Measurements from ENCODE around the gene MICAL2.

The MICAL2 gene

DNA sequence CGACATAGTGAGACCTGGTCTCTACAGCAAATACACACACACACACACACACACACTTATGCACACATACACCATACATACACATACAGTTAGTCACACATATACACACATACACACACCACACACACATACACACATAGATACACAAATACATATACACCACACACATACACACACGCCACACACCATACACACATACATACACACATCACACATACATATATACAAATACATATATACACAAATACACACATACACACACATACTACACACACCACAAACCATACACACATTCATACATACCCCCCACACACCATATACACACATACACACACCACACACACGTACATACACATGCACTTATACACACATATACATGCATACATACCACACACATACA lies 57.7 kb downstream of the MICAL2 start:
- Histone ChIP-seq H3K4me2 (ENCODE audit: low read length) (no peak overlapping the region), H3K27ac (no peak overlapping the region), H3K27me3 (ENCODE audit: control insufficient read depth, insufficient read depth, low read length) (no peaks in the 10 kb centered on the region), H3K9me3 (ENCODE audit: control insufficient read depth, low read length) (no peaks in the 10 kb centered on the region), H3K79me2 (no peaks in the 10 kb centered on the region), H2AFZ (no peak overlapping the region), H3K9ac (no peak overlapping the region), H3K4me1 (no peaks in the 10 kb centered on the region), H3K4me3 (ENCODE audit: low read depth, low read length) (no peak overlapping the region), H3K36me3 (ENCODE audit: control insufficient read depth, insufficient read depth, low read length) (no peaks in the 10 kb centered on the region)
- TF ChIP-seq, protein P1, sequence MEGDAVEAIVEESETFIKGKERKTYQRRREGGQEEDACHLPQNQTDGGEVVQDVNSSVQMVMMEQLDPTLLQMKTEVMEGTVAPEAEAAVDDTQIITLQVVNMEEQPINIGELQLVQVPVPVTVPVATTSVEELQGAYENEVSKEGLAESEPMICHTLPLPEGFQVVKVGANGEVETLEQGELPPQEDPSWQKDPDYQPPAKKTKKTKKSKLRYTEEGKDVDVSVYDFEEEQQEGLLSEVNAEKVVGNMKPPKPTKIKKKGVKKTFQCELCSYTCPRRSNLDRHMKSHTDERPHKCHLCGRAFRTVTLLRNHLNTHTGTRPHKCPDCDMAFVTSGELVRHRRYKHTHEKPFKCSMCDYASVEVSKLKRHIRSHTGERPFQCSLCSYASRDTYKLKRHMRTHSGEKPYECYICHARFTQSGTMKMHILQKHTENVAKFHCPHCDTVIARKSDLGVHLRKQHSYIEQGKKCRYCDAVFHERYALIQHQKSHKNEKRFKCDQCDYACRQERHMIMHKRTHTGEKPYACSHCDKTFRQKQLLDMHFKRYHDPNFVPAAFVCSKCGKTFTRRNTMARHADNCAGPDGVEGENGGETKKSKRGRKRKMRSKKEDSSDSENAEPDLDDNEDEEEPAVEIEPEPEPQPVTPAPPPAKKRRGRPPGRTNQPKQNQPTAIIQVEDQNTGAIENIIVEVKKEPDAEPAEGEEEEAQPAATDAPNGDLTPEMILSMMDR (IDR thresholded peaks at IDR 0.05) = no peak

DNA sequence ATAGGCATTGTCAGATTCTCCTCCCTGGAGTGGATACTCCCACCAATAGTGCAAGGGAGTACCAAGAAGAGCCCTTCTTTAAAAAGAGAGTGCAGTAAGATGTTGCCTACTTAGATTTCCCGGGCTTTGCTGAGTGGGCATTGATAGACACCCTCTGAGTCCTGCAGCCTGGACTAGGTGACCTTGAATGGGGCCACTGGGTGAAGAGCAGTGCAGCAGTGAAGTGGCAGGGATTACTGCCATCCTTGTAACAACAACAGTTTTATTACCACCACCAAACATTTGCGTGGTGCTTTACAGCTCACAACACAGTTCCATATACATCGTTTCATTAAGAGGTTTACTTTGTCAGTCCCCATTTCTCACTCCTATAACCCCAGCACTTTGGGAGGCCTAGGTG lies 59.4 kb downstream of the MICAL2 start:
- no peak overlapping the region for H3K27ac ChIP-seq
- no peaks in the 10 kb centered on the region for H3K4me1 ChIP-seq
- no peak overlapping the region for H3K4me3 ChIP-seq (ENCODE audit: low read depth, low read length)
- TF ChIP-seq, protein P1 (IDR thresholded peaks at IDR 0.05) = no peak
- no peak overlapping the region for H2AFZ ChIP-seq
- H3K9me3 ChIP-seq (ENCODE audit: control insufficient read depth, low read length) = no peaks in the 10 kb centered on the region
- no peak overlapping the region for H3K9ac ChIP-seq
- H3K36me3 ChIP-seq (ENCODE audit: control insufficient read depth, insufficient read depth, low read length) = no peaks in the 10 kb centered on the region
- no peaks in the 10 kb centered on the region for H3K27me3 ChIP-seq (ENCODE audit: control insufficient read depth, insufficient read depth, low read length)
- no peak overlapping the region for H3K4me2 ChIP-seq (ENCODE audit: low read length)
- no peaks in the 10 kb centered on the region for H3K79me2 ChIP-seq

GRCh38 chr11:12170501-12170900 lies 60.1 kb downstream of the MICAL2 start:
- Histone ChIP-seq H3K27me3 (ENCODE audit: control insufficient read depth, insufficient read depth, low read length) (no peaks in the 10 kb centered on the region), H3K36me3 (ENCODE audit: control insufficient read depth, insufficient read depth, low read length) (no peaks in the 10 kb centered on the region), H3K79me2 (no peaks in the 10 kb centered on the region), H3K4me2 (ENCODE audit: low read length) (no peak overlapping the region), H3K4me1 (no peaks in the 10 kb centered on the region), H3K9ac (no peak overlapping the region), H3K9me3 (ENCODE audit: control insufficient read depth, low read length) (no peaks in the 10 kb centered on the region), H3K4me3 (ENCODE audit: low read depth, low read length) (no peak overlapping the region), H3K27ac (no peak overlapping the region), H2AFZ (no peak overlapping the region)
- TF ChIP-seq, protein P1 (IDR thresholded peaks at IDR 0.05) = no peak

GRCh38 chr11:12170984-12171383 lies 60.6 kb downstream of the MICAL2 start:
- Histone ChIP-seq H3K27ac (no peak overlapping the region), H2AFZ (no peak overlapping the region), H3K36me3 (ENCODE audit: control insufficient read depth, insufficient read depth, low read length) (no peaks in the 10 kb centered on the region), H3K9me3 (ENCODE audit: control insufficient read depth, low read length) (no peaks in the 10 kb centered on the region), H3K4me3 (ENCODE audit: low read depth, low read length) (no peak overlapping the region), H3K4me1 (no peaks in the 10 kb centered on the region), H3K9ac (no peak overlapping the region), H3K79me2 (no peaks in the 10 kb centered on the region), H3K27me3 (ENCODE audit: control insufficient read depth, insufficient read depth, low read length) (no peaks in the 10 kb centered on the region), H3K4me2 (ENCODE audit: low read length) (no peak overlapping the region)
- TF ChIP-seq, protein P1 (IDR thresholded peaks at IDR 0.05) = no peak

DNA sequence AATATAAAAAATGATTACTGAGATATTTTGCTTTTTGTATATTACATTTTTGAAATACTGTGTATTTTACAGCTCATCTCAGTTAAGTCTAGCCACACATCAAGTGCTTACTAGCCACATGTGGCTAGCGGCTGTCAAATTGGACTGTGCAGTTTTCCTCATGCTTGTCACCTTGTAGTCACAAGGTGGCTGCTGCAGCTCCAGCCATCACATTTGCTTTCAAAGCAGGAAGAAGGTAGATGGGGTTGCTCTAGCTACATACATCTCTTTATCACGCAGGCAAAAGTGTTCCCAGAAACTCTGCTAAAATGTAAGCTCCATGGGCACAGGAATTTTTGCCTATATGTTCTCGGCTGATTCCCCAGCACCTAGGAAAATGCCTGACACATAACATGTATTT lies 61.5 kb downstream of the MICAL2 start:
- H3K9ac ChIP-seq = no peak overlapping the region
- H3K4me1 ChIP-seq = no peaks in the 10 kb centered on the region
- H3K27ac ChIP-seq = no peak overlapping the region
- no peaks in the 10 kb centered on the region for H3K27me3 ChIP-seq (ENCODE audit: control insufficient read depth, insufficient read depth, low read length)
- no peaks in the 10 kb centered on the region for H3K36me3 ChIP-seq (ENCODE audit: control insufficient read depth, insufficient read depth, low read length)
- H3K79me2 ChIP-seq = no peaks in the 10 kb centered on the region
- TF ChIP-seq, protein P1 (IDR thresholded peaks at IDR 0.05) = no peak
- no peak overlapping the region for H3K4me3 ChIP-seq (ENCODE audit: low read depth, low read length)
- H3K4me2 ChIP-seq (ENCODE audit: low read length) = no peak overlapping the region
- no peak overlapping the region for H2AFZ ChIP-seq
- H3K9me3 ChIP-seq (ENCODE audit: control insufficient read depth, low read length) = no peaks in the 10 kb centered on the region

All from parathyroid adenoma (tissue), 2 donors.